GM21619 (cell line): ENCODE results near the gene GBE1.
A peak's percentile ranks its signal among the peaks of the same experiment; 100 is the strongest.

ENCODE experiments used
- ATAC-seq: cut with Tn5 transposase; IDR thresholded peaks from one replicate; pipeline ENCODE4 v1.9.1; 2021; ENCODE audit not compliant: unreplicated experiment

Gene GBE1

GRCh38 chr3:81624756-81625155 lies 136.7 kb downstream of the GBE1 start:
- ATAC-seq: no peak

GRCh38 chr3:81622395-81622794 lies 139.1 kb downstream of the GBE1 start:
- no peak for ATAC-seq

GRCh38 chr3:81621277-81621676 lies 140.2 kb downstream of the GBE1 start:
- ATAC-seq: no peak

- no peak for ATAC-seq
Measured at GRCh38 chr3:81620849-81621248, 140.6 kb downstream of the GBE1 start.

DNA sequence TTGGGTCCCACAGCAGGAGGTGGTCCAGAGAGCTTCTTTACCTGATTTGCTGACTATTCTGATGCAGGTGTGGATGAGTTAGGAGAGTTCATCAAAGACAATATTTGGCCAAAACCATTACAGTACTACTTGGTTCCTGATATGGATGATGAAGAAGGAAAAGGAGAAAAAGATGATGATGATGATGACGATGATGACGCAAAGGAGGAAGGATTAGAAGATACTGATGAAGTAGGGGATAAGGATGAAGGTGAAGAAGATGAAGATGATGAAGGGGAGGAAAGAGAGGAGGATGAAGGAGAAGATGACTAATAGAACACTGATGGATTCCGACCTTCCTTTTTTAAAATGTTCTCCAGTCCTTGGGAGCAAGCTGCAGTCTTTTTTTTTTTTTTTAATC lies 148.7 kb downstream of the GBE1 start:
- no peak for ATAC-seq

- ATAC-seq: no peak
Measured at GRCh38 chr3:81602781-81603180, 158.7 kb downstream of the GBE1 start.

- no peak for ATAC-seq
Measured at GRCh38 chr3:81601707-81602305, 159.6 kb downstream of the GBE1 start.

- ATAC-seq: no peak
Measured at GRCh38 chr3:81592101-81592500, 169.3 kb downstream of the GBE1 start.

- no peak for ATAC-seq
Measured at GRCh38 chr3:81585937-81586336, 175.5 kb downstream of the GBE1 start.

DNA sequence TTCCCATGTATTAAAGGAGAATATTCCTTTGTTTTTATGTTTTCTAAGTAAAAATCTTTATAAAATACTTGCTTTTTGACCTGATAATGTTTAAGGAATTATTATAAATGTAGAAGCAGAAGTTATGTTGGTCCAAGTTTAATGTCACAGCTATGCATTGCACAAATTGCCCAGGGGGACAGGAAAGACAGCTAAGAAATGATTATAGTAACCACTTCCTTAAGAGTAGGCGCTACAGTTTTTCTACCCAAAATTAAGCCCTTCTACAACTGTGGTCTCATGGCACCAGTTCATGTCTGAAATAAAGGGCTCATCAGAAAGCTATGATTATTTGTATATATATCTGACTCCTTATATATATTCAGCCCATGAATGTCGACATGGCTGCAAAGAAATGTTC lies 176.4 kb downstream of the GBE1 start:
- ATAC-seq: no peak

- ATAC-seq: peak; percentile 78
Measured at GRCh38 chr3:81581966-81582599, 179.4 kb downstream of the GBE1 start.

- ATAC-seq: no peak
Measured at GRCh38 chr3:81580355-81580754, 181.1 kb downstream of the GBE1 start.

DNA sequence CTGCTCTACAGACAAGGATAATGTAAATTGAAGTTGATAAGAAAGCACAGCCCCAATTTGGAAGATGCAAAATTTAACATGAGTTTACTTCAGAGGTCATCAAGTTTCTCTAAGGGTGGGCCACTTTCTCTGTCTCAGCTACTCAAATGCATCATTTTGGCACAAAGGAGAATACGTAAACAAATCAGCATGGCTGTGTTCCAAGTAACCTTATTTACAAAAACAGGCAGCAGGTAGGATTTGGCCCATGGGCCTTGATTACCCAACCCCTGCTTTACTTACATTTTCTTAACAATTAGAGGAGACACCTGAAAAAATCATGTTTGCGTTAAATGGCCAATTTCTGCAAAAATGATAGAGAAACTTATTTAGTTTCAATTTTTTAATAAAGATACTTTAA lies 181.7 kb downstream of the GBE1 start:
- no peak for ATAC-seq

DNA sequence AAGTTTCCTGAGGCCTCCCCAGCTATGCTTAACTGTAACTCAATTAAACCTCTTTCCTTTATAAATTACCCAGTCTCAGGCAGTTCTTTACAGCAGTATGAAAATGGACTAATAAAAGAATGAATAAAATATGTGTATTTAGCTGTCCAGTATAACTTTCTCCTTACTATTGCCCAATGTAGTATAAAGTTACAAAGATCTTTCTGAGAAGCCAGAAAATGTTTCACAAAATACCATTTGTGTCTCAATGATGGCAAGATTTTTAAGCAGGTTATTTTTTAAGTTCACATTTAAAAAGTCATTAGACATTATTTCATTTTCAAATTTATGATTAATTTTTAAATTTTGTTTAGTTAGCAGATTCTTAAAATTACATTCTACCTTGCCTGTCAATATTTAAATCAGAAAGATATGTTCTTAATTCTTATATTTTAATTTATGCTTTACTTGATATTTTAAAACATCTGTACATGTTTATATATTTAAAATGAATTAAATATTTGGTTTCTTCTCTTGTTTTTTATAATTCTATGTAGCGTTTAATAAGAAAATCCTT lies 189.2 kb downstream of the GBE1 start:
- ATAC-seq: no peak

DNA sequence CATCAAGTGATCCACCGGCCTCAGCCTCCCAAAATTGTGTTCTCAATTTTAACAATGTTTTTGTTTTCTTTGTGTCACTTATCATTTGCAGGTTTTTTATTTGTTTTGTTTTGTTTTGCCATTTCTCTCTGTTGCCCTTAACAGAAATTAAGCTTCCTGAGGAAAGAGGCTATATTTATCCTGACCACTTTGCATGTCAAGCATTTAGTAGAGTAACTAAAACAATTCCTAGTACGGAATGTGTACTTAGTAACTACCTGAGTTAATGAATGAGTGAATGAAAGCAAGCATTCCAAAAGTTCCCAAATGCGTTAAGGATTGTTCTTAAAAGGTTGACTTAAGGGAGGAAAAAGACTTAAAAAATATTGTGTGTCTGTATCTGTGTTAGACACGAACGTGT lies 193.1 kb downstream of the GBE1 start:
- no peak for ATAC-seq

- no peak for ATAC-seq
Measured at GRCh38 chr3:81565041-81565440, 196.4 kb downstream of the GBE1 start.

DNA sequence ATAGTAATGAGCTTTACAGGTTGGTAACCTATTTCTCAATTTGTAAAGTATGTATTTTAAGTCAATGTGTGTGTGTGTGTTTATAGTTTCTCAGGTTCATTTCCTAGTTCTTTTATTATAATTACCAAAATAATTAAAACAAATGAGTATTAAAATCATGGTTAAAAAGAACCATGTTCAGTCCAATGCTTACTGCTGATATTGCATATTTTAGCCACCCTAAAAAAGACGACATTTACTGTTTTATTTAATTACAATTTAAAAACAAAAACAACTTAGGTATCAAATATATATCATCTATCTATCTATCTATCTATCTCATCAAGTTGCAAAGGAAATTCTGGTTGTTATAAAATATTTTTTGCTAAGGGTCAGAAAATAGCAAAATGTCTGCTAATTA lies 203.3 kb downstream of the GBE1 start:
- ATAC-seq: no peak

GRCh38 chr3:81554801-81555200 lies 206.6 kb downstream of the GBE1 start:
- no peak for ATAC-seq

DNA sequence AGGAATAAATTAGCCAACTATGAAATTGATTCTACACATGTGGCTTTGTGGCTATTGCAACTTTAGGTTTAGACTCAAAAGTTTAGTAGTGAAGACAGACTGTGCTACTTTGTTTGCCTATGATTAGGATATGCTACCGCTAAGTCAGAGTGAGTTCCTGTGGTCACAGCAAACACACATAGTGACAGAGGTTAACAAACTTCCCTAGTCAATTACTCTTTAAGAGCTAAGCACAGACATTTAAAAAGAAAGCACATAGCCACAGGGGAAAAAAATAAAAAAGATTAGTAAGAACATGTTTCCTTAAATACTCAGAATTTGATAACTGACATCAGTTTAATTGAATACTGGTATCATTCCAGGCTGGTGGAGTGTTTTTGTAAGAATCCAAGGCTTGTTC lies 207.1 kb downstream of the GBE1 start:
- no peak for ATAC-seq

DNA sequence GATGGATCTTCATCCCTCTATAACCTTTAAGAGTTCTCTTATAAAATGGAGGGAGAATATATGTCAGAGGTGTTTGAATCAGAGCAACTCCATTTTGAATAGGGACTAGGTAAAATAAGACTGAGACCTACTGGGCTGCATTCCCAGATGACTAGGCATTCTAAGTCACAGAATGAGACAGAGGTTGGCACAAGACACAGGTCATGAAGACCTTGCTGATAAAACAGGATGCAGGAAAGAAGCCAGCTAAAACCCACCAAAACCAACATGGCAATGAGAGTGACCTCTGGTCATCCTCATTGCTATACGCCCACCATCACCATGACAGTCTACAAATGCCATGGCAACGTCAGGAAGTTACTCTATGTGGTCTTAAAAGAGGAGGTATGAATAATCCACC lies 211.0 kb downstream of the GBE1 start:
- ATAC-seq: no peak

GRCh38 chr3:81549831-81550230 lies 211.6 kb downstream of the GBE1 start:
- ATAC-seq: no peak

DNA sequence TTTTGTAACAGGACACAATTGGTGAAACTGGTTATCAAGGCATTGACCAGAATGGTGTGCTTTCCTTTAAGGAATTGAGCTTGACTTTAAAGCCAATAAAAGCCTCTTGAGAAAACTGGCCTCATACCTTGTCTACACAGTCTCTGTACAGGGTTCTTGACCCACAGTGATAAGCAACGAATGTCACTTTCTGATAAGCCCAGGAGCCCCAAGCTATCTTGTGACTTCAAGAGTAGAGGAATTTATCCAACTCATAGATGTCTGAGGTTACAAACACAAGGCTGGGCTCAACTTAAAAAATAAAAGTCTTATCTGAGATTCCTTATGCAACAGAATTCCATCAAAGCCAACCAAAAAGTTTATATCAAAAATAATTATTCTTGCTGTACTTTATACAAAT lies 212.1 kb downstream of the GBE1 start:
- no peak for ATAC-seq

DNA sequence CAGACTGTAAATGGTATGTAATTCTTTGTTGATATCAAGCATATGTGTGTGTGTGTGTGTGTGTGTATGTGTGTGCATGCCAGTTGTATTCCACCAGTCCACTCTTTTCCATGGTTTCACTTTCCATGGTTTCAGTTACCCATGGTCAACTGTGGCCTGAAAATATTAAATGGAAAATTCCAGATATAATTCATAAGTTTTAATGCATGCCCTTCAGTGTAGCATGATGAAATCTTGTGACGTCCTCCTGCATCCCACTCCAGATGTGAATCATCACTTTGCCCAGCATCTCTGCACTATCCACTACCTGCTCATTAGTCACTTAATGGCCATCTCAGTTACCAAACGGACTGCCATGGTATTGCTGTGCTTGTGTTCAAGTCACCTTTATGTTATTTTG lies 215.9 kb downstream of the GBE1 start:
- no peak for ATAC-seq
